K562 (cell line): Measurements from ENCODE around the gene OPRD1. TPM values are rescaled to one million over a fixed set of nuclear protein-coding genes. Genes with fewer than 3 reads are reported as not detected.

Source experiments
- EZH2 ChIP-seq: IDR thresholded peaks from 2 replicates; pipeline ENCODE4 v1.6.1; 2012; ENCODE audit warnings: low read depth, mild to moderate bottlenecking, inconsistent platforms, low read length, borderline replicate concordance
- PYGO2 ChIP-seq: fragments of 450-650 bp; IDR thresholded peaks from 2 replicates; pipeline ENCODE4 v1.6.1; 2016; ENCODE audit warnings: mild to moderate bottlenecking, missing genetic modification characterization, moderate library complexity, missing compliant biosample characterization
- XRCC5 ChIP-seq: fragments of 200-400 bp; formaldehyde crosslinking; IDR thresholded peaks from 2 replicates; pipeline ENCODE4 v1.6.1; 2017; ENCODE audit warnings: low read depth, mild to moderate bottlenecking, low read length
- ZBED1 ChIP-seq: IDR thresholded peaks from 2 replicates; pipeline ENCODE4 v1.6.1; 2014
- ZNF274 ChIP-seq: IDR thresholded peaks from 2 replicates; pipeline ENCODE4 v1.6.1; 2011; ENCODE audit warnings: low read depth, mild to moderate bottlenecking, low read length, moderate library complexity, borderline replicate concordance
- ZNF766 ChIP-seq: fragments of 200-800 bp; sonication (Bioruptor generic); conservative IDR thresholded peaks from 2 replicates; pipeline ENCODE4 v1.6.1; 2016; ENCODE audit warnings: missing genetic modification characterization, missing compliant biosample characterization
- polyA plus RNA-seq, 8 experiments: library from polyadenylated mRNA; depleted of rRNA in 4 of 8; stranded (reverse) in 5 of 8; unstranded in 3 of 8; fragments of >200 nt; fragmentation: Nextera tagmentation in 2 of 8; fragmentation: Illumina TruSeq in 1 of 8; extraction: Ambion mirVana in 2 of 8; extraction: Trizol in 1 of 8; gene quantifications; 2 replicates each; pipeline versions ENCODE4 v1.2.1 to v1.2.3, GENCODE V29; 2011 to 2014; ENCODE audit warnings: inconsistent platforms in 1 of 8, missing spikeins in 1 of 8
- total RNA-seq, 7 experiments: library from RNA; depleted of rRNA in 6 of 7; stranded (reverse); fragments of >200 nt in 6 of 7; fragmentation: Illumina TruSeq in 2 of 7; extraction: Trizol in 2 of 7; gene quantifications; 2 replicates each; pipeline versions ENCODE4 v1.2.1 to v1.2.3, GENCODE V29; 2011 to 2021; ENCODE audit warnings: low replicate concordance in 1 of 7
- TF ChIP-seq, protein P1 (sequence below): sonication (generic); formaldehyde crosslinking; IDR thresholded peaks from 2 replicates; pipeline ENCODE4 v1.8.1; 2023; ENCODE audit warnings: mild to moderate bottlenecking, missing genetic modification reagents
- TF ChIP-seq, protein P2 (sequence below): fragments of 450-650 bp; IDR thresholded peaks from 2 replicates; pipeline ENCODE4 v1.6.1; 2017; ENCODE audit warnings: antibody characterized with exemption, mild to moderate bottlenecking
- TF ChIP-seq, protein P3 (sequence below): fragments of 450-650 bp; IDR thresholded peaks from 2 replicates; pipeline ENCODE4 v1.6.1; 2016; ENCODE audit warnings: antibody characterized with exemption
- TF ChIP-seq, protein P4 (sequence below): sonication (generic); formaldehyde crosslinking; IDR thresholded peaks from 2 replicates; pipeline ENCODE4 v1.4.0; 2020; ENCODE audit warnings: mild to moderate bottlenecking, missing genetic modification reagents
- TF ChIP-seq, protein P5 (sequence below): fragments of 450-650 bp; IDR thresholded peaks from 2 replicates; pipeline ENCODE4 v1.6.1; 2016; ENCODE audit warnings: borderline replicate concordance
- TF ChIP-seq, protein P6 (sequence below), 2 experiments: fragments of 450-650 bp; IDR thresholded peaks; 2 replicates each; pipeline ENCODE4 v1.6.1; 2016

The OPRD1 gene
- total and polyA plus RNA-seq, 9 of the 15 experiments (the other 6 are each of a cell fraction or from before 2014, with no cell fraction given), result under 0.01 to 0.03 (median under 0.01) TPM; not detected in 6

DNA sequence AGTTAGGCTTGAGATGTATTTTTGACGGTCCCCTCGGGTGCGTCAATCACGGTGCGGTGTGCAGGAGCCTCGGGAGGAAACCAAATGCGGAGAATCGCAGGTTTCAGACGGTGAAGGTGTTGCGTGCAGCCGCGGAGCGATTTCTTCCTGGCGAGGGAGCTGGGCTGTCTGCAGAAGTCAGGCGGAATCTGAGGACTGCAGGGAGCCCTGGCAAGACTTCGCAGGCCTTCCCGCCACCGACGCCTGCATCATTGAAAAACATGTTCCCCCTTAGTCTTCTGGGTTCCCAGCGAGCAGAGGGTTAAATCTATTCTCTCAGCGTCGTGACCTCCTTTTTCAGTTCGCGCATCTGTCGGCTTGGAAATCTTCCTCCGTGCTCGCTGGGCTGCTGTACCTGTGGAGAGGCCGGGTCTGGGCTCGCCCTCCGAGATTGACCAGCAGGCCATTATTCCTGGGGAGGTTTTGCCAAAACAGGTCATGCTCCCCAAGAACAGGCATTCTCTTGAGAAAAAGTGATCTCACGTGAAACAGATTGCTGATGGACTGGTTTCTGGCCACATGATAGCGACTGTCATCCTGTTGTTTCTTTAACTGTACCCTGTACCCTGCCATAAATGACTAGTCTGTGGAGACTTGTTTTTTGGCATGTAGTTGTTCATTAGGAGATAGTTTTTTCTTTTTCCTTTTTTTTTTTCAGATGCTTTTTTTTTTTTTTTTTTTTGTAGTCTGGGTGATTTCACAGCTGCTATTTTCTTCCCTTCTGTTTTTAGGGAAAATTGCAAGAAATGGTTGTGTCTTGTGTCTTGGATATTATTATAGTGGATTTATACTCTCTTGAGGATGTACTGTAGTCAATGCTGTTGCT is 103.3 kb downstream of the OPRD1 start (continued):
- TF ChIP-seq, protein P1, sequence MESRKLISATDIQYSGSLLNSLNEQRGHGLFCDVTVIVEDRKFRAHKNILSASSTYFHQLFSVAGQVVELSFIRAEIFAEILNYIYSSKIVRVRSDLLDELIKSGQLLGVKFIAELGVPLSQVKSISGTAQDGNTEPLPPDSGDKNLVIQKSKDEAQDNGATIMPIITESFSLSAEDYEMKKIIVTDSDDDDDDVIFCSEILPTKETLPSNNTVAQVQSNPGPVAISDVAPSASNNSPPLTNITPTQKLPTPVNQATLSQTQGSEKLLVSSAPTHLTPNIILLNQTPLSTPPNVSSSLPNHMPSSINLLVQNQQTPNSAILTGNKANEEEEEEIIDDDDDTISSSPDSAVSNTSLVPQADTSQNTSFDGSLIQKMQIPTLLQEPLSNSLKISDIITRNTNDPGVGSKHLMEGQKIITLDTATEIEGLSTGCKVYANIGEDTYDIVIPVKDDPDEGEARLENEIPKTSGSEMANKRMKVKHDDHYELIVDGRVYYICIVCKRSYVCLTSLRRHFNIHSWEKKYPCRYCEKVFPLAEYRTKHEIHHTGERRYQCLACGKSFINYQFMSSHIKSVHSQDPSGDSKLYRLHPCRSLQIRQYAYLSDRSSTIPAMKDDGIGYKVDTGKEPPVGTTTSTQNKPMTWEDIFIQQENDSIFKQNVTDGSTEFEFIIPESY (CRISPR knock-in tag), result 0 out of 2 replicates have a peak, but pooled peaks have one; percentile 57
- 0 out of 2 replicates have a peak, but pooled peaks have one; percentile 15 for TF ChIP-seq XRCC5
- TF ChIP-seq, protein P2, sequence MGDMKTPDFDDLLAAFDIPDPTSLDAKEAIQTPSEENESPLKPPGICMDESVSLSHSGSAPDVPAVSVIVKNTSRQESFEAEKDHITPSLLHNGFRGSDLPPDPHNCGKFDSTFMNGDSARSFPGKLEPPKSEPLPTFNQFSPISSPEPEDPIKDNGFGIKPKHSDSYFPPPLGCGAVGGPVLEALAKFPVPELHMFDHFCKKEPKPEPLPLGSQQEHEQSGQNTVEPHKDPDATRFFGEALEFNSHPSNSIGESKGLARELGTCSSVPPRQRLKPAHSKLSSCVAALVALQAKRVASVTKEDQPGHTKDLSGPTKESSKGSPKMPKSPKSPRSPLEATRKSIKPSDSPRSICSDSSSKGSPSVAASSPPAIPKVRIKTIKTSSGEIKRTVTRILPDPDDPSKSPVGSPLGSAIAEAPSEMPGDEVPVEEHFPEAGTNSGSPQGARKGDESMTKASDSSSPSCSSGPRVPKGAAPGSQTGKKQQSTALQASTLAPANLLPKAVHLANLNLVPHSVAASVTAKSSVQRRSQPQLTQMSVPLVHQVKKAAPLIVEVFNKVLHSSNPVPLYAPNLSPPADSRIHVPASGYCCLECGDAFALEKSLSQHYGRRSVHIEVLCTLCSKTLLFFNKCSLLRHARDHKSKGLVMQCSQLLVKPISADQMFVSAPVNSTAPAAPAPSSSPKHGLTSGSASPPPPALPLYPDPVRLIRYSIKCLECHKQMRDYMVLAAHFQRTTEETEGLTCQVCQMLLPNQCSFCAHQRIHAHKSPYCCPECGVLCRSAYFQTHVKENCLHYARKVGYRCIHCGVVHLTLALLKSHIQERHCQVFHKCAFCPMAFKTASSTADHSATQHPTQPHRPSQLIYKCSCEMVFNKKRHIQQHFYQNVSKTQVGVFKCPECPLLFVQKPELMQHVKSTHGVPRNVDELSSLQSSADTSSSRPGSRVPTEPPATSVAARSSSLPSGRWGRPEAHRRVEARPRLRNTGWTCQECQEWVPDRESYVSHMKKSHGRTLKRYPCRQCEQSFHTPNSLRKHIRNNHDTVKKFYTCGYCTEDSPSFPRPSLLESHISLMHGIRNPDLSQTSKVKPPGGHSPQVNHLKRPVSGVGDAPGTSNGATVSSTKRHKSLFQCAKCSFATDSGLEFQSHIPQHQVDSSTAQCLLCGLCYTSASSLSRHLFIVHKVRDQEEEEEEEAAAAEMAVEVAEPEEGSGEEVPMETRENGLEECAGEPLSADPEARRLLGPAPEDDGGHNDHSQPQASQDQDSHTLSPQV, result no peak
- no peak for TF ChIP-seq ZNF766 (CRISPR knock-in tag)
- peak; percentile 34; the same call in 1 of the 2 replicates for TF ChIP-seq ZBED1
- TF ChIP-seq, protein P3, sequence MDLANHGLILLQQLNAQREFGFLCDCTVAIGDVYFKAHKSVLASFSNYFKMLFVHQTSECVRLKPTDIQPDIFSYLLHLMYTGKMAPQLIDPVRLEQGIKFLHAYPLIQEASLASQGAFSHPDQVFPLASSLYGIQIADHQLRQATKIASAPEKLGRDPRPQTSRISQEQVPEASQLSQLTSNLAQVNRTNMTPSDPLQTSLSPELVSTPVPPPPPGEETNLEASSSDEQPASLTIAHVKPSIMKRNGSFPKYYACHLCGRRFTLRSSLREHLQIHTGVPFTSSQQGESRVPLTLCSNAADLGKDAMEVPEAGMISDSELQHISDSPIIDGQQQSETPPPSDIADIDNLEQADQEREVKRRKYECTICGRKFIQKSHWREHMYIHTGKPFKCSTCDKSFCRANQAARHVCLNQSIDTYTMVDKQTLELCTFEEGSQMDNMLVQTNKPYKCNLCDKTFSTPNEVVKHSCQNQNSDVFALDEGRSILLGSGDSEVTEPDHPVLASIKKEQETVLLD, result peak; percentile 25; the same call in 1 of the 2 replicates
- TF ChIP-seq, protein P4, sequence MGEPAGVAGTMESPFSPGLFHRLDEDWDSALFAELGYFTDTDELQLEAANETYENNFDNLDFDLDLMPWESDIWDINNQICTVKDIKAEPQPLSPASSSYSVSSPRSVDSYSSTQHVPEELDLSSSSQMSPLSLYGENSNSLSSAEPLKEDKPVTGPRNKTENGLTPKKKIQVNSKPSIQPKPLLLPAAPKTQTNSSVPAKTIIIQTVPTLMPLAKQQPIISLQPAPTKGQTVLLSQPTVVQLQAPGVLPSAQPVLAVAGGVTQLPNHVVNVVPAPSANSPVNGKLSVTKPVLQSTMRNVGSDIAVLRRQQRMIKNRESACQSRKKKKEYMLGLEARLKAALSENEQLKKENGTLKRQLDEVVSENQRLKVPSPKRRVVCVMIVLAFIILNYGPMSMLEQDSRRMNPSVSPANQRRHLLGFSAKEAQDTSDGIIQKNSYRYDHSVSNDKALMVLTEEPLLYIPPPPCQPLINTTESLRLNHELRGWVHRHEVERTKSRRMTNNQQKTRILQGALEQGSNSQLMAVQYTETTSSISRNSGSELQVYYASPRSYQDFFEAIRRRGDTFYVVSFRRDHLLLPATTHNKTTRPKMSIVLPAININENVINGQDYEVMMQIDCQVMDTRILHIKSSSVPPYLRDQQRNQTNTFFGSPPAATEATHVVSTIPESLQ, result no peak
- TF ChIP-seq EZH2, result no peak
- TF ChIP-seq, protein P5, sequence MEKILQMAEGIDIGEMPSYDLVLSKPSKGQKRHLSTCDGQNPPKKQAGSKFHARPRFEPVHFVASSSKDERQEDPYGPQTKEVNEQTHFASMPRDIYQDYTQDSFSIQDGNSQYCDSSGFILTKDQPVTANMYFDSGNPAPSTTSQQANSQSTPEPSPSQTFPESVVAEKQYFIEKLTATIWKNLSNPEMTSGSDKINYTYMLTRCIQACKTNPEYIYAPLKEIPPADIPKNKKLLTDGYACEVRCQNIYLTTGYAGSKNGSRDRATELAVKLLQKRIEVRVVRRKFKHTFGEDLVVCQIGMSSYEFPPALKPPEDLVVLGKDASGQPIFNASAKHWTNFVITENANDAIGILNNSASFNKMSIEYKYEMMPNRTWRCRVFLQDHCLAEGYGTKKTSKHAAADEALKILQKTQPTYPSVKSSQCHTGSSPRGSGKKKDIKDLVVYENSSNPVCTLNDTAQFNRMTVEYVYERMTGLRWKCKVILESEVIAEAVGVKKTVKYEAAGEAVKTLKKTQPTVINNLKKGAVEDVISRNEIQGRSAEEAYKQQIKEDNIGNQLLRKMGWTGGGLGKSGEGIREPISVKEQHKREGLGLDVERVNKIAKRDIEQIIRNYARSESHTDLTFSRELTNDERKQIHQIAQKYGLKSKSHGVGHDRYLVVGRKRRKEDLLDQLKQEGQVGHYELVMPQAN, result peak; percentile 27
- TF ChIP-seq ZNF274, result no peak
- TF ChIP-seq, protein P6, sequence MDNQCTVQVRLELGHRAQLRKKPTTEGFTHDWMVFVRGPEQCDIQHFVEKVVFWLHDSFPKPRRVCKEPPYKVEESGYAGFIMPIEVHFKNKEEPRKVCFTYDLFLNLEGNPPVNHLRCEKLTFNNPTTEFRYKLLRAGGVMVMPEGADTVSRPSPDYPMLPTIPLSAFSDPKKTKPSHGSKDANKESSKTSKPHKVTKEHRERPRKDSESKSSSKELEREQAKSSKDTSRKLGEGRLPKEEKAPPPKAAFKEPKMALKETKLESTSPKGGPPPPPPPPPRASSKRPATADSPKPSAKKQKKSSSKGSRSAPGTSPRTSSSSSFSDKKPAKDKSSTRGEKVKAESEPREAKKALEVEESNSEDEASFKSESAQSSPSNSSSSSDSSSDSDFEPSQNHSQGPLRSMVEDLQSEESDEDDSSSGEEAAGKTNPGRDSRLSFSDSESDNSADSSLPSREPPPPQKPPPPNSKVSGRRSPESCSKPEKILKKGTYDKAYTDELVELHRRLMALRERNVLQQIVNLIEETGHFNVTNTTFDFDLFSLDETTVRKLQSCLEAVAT (IDR thresholded peaks at IDR 0.05), result peak in 1 of 2 experiments; percentile 35; a peak in 1 of 4 replicates
- TF ChIP-seq PYGO2 (tag), result no peak
